ENCODE results near the gene TIGD6. TPM values are rescaled to one million over a fixed set of nuclear protein-coding genes. Genes with fewer than 3 reads are reported as not detected.

TIGD6 gene
- total RNA-seq, 6 experiments from 2014 or later = 1.5 to 2.8 (median 2.2) TPM

DNA sequence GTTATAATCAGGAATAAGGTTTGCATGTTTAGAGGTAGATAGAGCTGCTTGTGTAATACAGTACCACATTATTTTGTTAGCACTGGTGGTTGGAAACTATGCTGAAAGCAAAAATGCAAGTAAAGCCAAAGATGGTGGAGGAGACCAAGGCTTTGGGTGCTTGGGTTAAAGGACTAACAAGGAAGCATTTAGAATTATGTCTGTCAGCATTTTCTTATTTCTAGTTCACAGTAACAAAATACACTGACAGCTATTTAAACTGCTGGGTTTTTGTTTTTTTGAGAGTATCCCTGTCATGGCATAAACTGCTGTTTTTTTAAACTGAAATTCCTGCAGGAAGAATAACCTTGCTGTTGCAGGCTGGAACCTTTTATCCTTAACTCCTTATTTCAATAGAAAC lies 6.6 kb upstream of the TIGD6 start:
- TF ChIP-seq, protein P1, sequence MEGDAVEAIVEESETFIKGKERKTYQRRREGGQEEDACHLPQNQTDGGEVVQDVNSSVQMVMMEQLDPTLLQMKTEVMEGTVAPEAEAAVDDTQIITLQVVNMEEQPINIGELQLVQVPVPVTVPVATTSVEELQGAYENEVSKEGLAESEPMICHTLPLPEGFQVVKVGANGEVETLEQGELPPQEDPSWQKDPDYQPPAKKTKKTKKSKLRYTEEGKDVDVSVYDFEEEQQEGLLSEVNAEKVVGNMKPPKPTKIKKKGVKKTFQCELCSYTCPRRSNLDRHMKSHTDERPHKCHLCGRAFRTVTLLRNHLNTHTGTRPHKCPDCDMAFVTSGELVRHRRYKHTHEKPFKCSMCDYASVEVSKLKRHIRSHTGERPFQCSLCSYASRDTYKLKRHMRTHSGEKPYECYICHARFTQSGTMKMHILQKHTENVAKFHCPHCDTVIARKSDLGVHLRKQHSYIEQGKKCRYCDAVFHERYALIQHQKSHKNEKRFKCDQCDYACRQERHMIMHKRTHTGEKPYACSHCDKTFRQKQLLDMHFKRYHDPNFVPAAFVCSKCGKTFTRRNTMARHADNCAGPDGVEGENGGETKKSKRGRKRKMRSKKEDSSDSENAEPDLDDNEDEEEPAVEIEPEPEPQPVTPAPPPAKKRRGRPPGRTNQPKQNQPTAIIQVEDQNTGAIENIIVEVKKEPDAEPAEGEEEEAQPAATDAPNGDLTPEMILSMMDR (IDR thresholded peaks at IDR 0.05) = no peak
- no peak for TF ChIP-seq POLR2A (IDR thresholded peaks at IDR 0.05)
- peaks cover 0 to 4% (median 1%) of the 10 kb centered on the region in 4 donors for H3K4me1 ChIP-seq
- ATAC-seq (no peak), DNase-seq (no peak)
- no peaks in the 10 kb centered on the region for H3K9me3 ChIP-seq
- peaks cover 0 to 47% (median 15%) of the 10 kb centered on the region in 4 donors for H3K36me3 ChIP-seq
- no peak overlapping the region for H3K27ac ChIP-seq
- H3K4me3 ChIP-seq = no peak overlapping the region
- intact Hi-C loops (cut with DNase I) = no loop called here
- H3K27me3 ChIP-seq = no peaks in the 10 kb centered on the region

DNA sequence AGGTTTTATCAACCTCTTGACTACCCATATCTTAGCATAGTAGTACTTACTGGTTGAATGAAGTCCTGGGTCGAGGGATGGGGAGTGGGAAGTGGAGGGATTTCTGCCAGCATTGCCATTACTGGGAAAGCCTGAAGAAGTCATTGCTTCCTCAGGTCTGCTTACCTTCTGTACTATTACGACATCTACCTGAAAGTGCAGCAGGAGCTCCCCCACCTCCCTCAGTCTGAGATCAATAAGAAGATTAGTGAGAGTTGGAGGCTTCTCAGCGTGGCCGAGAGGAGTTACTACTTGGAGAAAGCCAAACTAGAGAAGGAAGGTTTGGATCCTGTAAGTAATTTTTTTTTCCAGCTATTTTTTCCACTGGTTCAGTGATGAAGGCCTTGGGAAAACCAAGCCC lies 5.9 kb upstream of the TIGD6 start:
- ATAC-seq (no peak), DNase-seq (no peak)
- H3K4me1 ChIP-seq = peaks cover 0 to 11% (median 5%) of the 10 kb centered on the region in 4 donors
- WGBS (ENCODE audit: insufficient coverage, low coverage, low lambda C conversion rate, missing lambda C conversion rate) = 90% methylated on average over 4 of the region's 4 CpGs
- TF ChIP-seq POLR2A (IDR thresholded peaks at IDR 0.05) = no peak
- no peaks in the 10 kb centered on the region for H3K9me3 ChIP-seq
- no peak overlapping the region for H3K27ac ChIP-seq
- H3K4me3 ChIP-seq = no peak overlapping the region
- peaks cover 0 to 41% (median 14%) of the 10 kb centered on the region in 4 donors for H3K36me3 ChIP-seq
- intact Hi-C loops (cut with DNase I) = no loop called here
- H3K27me3 ChIP-seq = no peaks in the 10 kb centered on the region

DNA sequence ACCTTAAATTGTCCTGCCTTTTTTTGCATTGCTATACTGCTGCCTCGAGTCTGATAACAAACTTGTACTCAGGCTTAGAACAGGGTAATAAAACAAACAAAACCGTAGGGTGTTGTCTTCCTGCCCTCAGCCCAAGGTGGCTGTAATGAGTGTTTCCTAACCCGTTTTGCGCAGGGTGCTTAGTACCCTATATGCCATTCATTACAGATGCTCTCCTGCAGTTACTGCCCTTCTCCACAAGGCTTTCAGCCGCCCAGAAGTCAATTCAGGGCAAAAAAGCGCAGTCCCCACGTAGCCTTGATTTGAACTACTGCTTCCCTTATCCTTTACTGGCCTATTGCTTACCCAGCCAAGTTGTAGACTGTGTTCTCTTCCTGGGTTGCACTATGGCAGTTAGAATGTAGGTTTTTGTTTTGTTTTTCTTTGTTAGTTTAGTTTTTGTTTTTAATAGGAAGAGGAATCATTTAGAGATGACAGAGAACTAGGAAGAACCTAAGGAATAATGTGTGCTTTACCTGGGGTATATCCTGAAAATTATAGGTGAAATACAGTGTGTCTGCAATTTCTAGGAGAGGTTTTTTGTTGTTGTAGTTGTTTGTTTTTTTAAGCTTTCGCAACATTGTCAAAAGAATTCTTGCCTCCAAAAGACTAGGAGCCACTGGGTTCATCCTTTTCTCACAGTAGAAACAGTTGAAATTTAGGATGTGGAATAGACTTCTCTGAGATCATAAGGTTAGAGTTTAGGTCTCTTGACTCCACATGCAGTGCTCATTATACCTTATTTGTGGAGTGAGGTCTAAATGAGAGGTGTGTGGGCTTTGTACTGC lies 1.4 kb upstream of the TIGD6 start:
- H3K36me3 ChIP-seq = peaks cover 0 to 19% (median 2%) of the 10 kb centered on the region in 4 donors
- no peaks in the 10 kb centered on the region for H3K27me3 ChIP-seq
- peak overlapping the region; percentile 65 to 98 (median 82) for H3K4me3 ChIP-seq
- 11% methylated on average over 8 of the region's 8 CpGs for WGBS (ENCODE audit: insufficient coverage, low coverage, low lambda C conversion rate, missing lambda C conversion rate)
- TF ChIP-seq, protein P1 (IDR thresholded peaks at IDR 0.05) = peak; percentile 43 to 62 (median 48)
- TF ChIP-seq POLR2A (IDR thresholded peaks at IDR 0.05) = no peak
- H3K4me1 ChIP-seq = peaks cover 0 to 18% (median 6%) of the 10 kb centered on the region in 4 donors
- ATAC-seq (peak; percentile 58 to 66 (median 60)), DNase-seq (peak in 2 of 3 donors; percentile 34 to 55)
- H3K27ac ChIP-seq = peak overlapping the region; percentile 71 to 90 (median 88)
- no peaks in the 10 kb centered on the region for H3K9me3 ChIP-seq
- intact Hi-C loops (cut with DNase I) = no loop called here

DNA sequence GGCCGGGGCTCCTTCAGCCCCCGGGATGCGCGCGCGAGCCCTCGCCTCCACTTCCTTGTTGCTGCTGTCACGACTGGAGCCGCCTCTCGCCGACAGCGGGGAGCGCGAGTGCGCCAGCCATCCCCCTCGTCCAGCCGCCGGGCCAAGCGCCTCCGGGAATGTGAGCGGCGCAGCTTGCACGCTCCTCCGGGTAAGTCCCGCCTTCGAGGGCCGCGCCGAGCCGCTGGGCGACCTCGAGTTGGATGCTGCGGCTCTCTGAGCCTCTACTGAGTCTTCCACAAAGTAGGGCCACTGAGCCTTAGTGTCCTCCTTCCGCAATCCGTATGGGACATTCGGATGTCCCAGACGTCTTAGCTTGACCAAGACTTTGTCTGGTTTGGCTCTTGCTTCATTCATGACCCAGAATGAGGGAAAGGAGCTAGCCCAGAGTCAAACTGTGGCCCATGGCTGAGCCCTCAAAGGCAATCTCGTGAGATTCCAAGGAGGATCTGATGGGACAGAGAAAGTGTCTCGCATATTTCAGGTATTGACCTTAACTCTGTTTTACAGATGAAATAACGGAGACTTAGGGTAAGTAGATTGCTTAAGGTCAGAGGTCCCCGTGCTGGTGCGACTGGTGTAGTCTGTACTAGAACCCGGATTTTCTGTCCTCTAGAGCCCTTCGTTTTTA lies 671 bp upstream of the TIGD6 start:
- peak overlapping the region; percentile 65 to 98 (median 82) for H3K4me3 ChIP-seq
- intact Hi-C loops (cut with DNase I) = no loop called here
- peak overlapping the region; percentile 71 to 90 (median 88) for H3K27ac ChIP-seq
- H3K4me1 ChIP-seq = peaks cover 0 to 18% (median 6%) of the 10 kb centered on the region in 4 donors
- DNase-seq (peak; percentile 55 to 71 (median 57)), ATAC-seq (peak; percentile 25 to 53 (median 38))
- H3K27me3 ChIP-seq = no peaks in the 10 kb centered on the region
- no peaks in the 10 kb centered on the region for H3K9me3 ChIP-seq
- peaks cover 0 to 14% (median 2%) of the 10 kb centered on the region in 4 donors for H3K36me3 ChIP-seq
- TF ChIP-seq, protein P1 (IDR thresholded peaks at IDR 0.05) = no peak
- 0% methylated on average over 15 of the region's 44 CpGs for WGBS (ENCODE audit: insufficient coverage, low coverage, low lambda C conversion rate, missing lambda C conversion rate)

DNA sequence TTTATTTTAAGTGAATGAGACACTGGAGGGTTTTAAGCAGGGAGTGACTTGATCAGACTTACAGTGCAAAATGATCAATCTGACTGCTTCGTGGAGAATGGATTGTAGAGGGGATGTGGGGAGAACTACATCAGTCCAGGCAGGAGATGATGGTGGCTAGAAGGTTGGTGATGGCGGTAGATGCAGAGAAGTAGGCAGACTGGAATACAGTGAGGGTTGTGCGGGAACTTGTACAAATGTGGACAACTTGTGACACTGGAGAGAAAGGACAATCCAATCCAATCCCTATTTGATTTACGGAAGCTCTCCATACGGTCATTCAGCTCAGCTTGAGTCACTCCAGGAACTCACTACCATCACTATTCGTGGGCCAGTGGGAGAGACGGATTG lies 593 bp downstream of the TIGD6 start:
- intact Hi-C loops (cut with DNase I) = loop anchor here (10.0 kb wide), 2 partner anchors 165 to 365 kb away; no protein-coding TSS in a partner anchor
- peak overlapping the region; percentile 65 to 98 (median 82) for H3K4me3 ChIP-seq
- TF ChIP-seq POLR2A (IDR thresholded peaks at IDR 0.05) = no peak
- TF ChIP-seq, protein P1 (IDR thresholded peaks at IDR 0.05) = no peak
- H3K27ac ChIP-seq = peak overlapping the region; percentile 71 to 90 (median 88)
- H3K27me3 ChIP-seq = no peaks in the 10 kb centered on the region
- H3K9me3 ChIP-seq = no peaks in the 10 kb centered on the region
- H3K4me1 ChIP-seq = peaks cover 0 to 18% (median 6%) of the 10 kb centered on the region in 4 donors
- ATAC-seq (no peak), DNase-seq (no peak)
- 18% methylated on average over 7 of the region's 7 CpGs for whole genome bisulfite sequencing (ENCODE audit: insufficient coverage, low coverage, low lambda C conversion rate, missing lambda C conversion rate)
- peaks cover 0 to 10% (median 0%) of the 10 kb centered on the region in 4 donors for H3K36me3 ChIP-seq
